NCI-H1417 treated with DMSO at 0.1 percent for 48 hours (cell line): ENCODE data around the gene KCNN4.
"Not testable (repeated sequence)": the region's sequence is repeated elsewhere in the genome, so short reads cannot be mapped to it uniquely, and the experiment has no call there.

Experiments used
- DNase-seq: peaks from one replicate; lab custom pipeline; 2025; lab: John Stamatoyannopoulos, UW

KCNN4 gene

GRCh38 chr19:43798546-43799409 is 18.0 kb upstream of the KCNN4 start:
- no peak for DNase-seq

GRCh38 chr19:43798026-43798545 is 17.3 kb upstream of the KCNN4 start:
- no peak for DNase-seq

- no peak for DNase-seq
These were observed 16.8 kb upstream of the KCNN4 start for GRCh38 chr19:43797556-43797955.

GRCh38 chr19:43797118-43797517 is 16.3 kb upstream of the KCNN4 start:
- DNase-seq, result no peak

- no peak for DNase-seq
These were observed 9.8 kb upstream of the KCNN4 start for GRCh38 chr19:43790587-43790986.

- no peak for DNase-seq
These were observed 8.3 kb upstream of the KCNN4 start for GRCh38 chr19:43789029-43789428.

- DNase-seq, result no peak
These were observed 5.9 kb upstream of the KCNN4 start for GRCh38 chr19:43786665-43787064.

GRCh38 chr19:43784981-43785808 is 4.4 kb upstream of the KCNN4 start:
- DNase-seq, result peak; percentile 9

- no peak for DNase-seq
These were observed 3.6 kb upstream of the KCNN4 start for GRCh38 chr19:43784241-43784980.

- no peak for DNase-seq
These were observed 2.9 kb upstream of the KCNN4 start for GRCh38 chr19:43783636-43784035.

- no peak for DNase-seq
These were observed 2.0 kb upstream of the KCNN4 start for GRCh38 chr19:43782689-43783231.

GRCh38 chr19:43782311-43782660 is 1.5 kb upstream of the KCNN4 start:
- no peak for DNase-seq

GRCh38 chr19:43781630-43782310 is 997 bp upstream of the KCNN4 start:
- DNase-seq, result no peak

GRCh38 chr19:43779820-43780219 is 953 bp downstream of the KCNN4 start:
- DNase-seq, result no peak

- DNase-seq, result no peak
These were observed 1.5 kb downstream of the KCNN4 start for GRCh38 chr19:43779147-43779819.

GRCh38 chr19:43778651-43779050 is 2.1 kb downstream of the KCNN4 start:
- DNase-seq, result peak; percentile 77

- DNase-seq, result no peak
These were observed 3.5 kb downstream of the KCNN4 start for GRCh38 chr19:43777163-43777695.

GRCh38 chr19:43776286-43776685 is 4.5 kb downstream of the KCNN4 start:
- no peak for DNase-seq

GRCh38 chr19:43775299-43775890 is 5.4 kb downstream of the KCNN4 start:
- no peak for DNase-seq

- DNase-seq, result not testable (repeated sequence)
These were observed 5.9 kb downstream of the KCNN4 start for GRCh38 chr19:43774940-43775258.
